Ishikawa (cell line): ENCODE data around the gene MLLT1.

Experiments
- CEBPB ChIP-seq: IDR thresholded peaks from 2 replicates; pipeline ENCODE4 v1.6.1; 2012
- CREB1 ChIP-seq: IDR thresholded peaks from 2 replicates; pipeline ENCODE4 v1.6.1; 2012; ENCODE audit warnings: low read depth
- EGR1 ChIP-seq: IDR thresholded peaks from 2 replicates; pipeline ENCODE4 v1.6.1; 2012
- EP300 ChIP-seq: IDR thresholded peaks from 2 replicates; pipeline ENCODE4 v1.6.1; 2012; ENCODE audit warnings: borderline replicate concordance
- FOXM1 ChIP-seq: IDR thresholded peaks from 2 replicates; pipeline ENCODE4 v1.6.1; 2012; ENCODE audit warnings: low read depth, borderline replicate concordance
- MAX ChIP-seq: IDR thresholded peaks from 2 replicates; pipeline ENCODE4 v1.6.1; 2012
- NFIC ChIP-seq: IDR thresholded peaks from 2 replicates; pipeline ENCODE4 v1.6.1; 2012
- RAD21 ChIP-seq: IDR thresholded peaks from 2 replicates; pipeline ENCODE4 v1.6.1; 2012; ENCODE audit warnings: low read depth
- REST ChIP-seq: IDR thresholded peaks from 2 replicates; pipeline ENCODE4 v1.6.1; 2012; ENCODE audit warnings: low read depth, mild to moderate bottlenecking
- TAF1 ChIP-seq: IDR thresholded peaks from 2 replicates; pipeline ENCODE4 v1.6.1; 2012; ENCODE audit warnings: low read depth, mild to moderate bottlenecking
- TCF12 ChIP-seq: IDR thresholded peaks from 2 replicates; pipeline ENCODE4 v1.6.1; 2012; ENCODE audit warnings: low read depth
- TEAD4 ChIP-seq: IDR thresholded peaks from 2 replicates; pipeline ENCODE4 v1.6.1; 2012
- USF1 ChIP-seq: IDR thresholded peaks from 2 replicates; pipeline ENCODE4 v1.6.1; 2012
- YY1 ChIP-seq: IDR thresholded peaks from 2 replicates; pipeline ENCODE4 v1.6.1; 2012; ENCODE audit warnings: low read depth
- ZBTB7A ChIP-seq: IDR thresholded peaks from 2 replicates; pipeline ENCODE4 v1.6.1; 2012; ENCODE audit warnings: low read depth

Gene MLLT1

GRCh38 chr19:6239871-6240676, 39.7 kb downstream of the MLLT1 start:
- no peak for TF ChIP-seq NFIC

GRCh38 chr19:6239401-6239844, 40.4 kb downstream of the MLLT1 start:
- no peak for TF ChIP-seq EGR1
- no peak for TF ChIP-seq TAF1
- TF ChIP-seq ZBTB7A: no peak
- TF ChIP-seq EP300: no peak
- TF ChIP-seq YY1: no peak

DNA sequence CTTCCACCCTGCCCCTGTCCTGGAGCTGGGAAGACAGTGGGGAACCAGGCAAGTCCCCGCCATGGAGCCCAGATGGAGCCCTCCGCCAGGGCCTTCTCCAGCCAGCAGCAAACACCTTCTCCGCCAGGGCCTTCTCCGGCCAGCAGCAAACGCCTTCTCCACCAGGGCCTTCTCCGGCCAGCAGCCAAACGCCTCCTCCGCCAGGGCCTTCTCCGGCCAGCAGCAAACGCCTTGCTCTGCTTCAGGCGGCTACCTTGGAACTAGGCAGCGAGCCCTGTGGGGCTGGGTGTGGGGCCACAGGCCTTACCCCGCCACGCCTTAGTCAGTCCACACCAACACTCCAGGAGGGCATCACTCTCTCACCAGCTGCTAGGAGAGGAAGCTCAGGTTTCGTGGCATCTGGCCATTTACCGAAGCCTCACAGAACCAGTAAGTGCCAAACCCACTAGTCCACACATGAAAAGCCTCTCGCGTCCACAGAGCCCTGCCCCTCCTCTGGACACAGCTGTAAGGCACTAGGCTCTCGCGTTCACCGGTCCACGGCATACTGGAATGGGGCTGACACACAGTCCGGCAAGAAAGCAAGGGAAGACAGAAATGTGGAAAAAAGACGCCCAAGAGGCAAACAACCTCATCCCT, 41.0 kb downstream of the MLLT1 start:
- TF ChIP-seq TCF12: peak; percentile 43; the same call in 1 of the 2 replicates
- TF ChIP-seq MAX: 0 out of 2 replicates have a peak, but pooled peaks have one; percentile 22
- TF ChIP-seq ZBTB7A: no peak
- peak; percentile 59; the same call in 1 of the 2 replicates for TF ChIP-seq NFIC

- no peak for TF ChIP-seq ZBTB7A
- TF ChIP-seq FOXM1: no peak
- TF ChIP-seq EGR1: no peak
- no peak for TF ChIP-seq TAF1
- no peak for TF ChIP-seq EP300
- TF ChIP-seq REST: no peak
- TF ChIP-seq TCF12: no peak
- TF ChIP-seq CEBPB: no peak
- no peak for TF ChIP-seq CREB1
- no peak for TF ChIP-seq TEAD4
- TF ChIP-seq RAD21: no peak
- TF ChIP-seq MAX: no peak
- no peak for TF ChIP-seq NFIC
- no peak for TF ChIP-seq USF1
- TF ChIP-seq YY1: no peak
Measured at GRCh38 chr19:6238256-6238642, 41.5 kb downstream of the MLLT1 start.

- peak; percentile 87; the same call in 1 of the 2 replicates for TF ChIP-seq ZBTB7A
- peak; percentile 35; the same call in 1 of the 2 replicates for TF ChIP-seq YY1
- peak; percentile 82 for TF ChIP-seq EP300
- TF ChIP-seq MAX: peak; percentile 98
- TF ChIP-seq REST: no peak
- TF ChIP-seq NFIC: peak; percentile 100
- TF ChIP-seq TAF1: no peak
- TF ChIP-seq TEAD4: peak; percentile 67; the same call in 1 of the 2 replicates
- TF ChIP-seq CREB1: no peak
- no peak for TF ChIP-seq CEBPB
- no peak for TF ChIP-seq EGR1
- TF ChIP-seq USF1: peak; percentile 93
- peak; percentile 94 for TF ChIP-seq TCF12
- TF ChIP-seq RAD21: no peak
- peak; percentile 68; the same call in 1 of the 2 replicates for TF ChIP-seq FOXM1
Measured at GRCh38 chr19:6236310-6237291, 43.2 kb downstream of the MLLT1 start.
